Mesenchymal stem cell (in vitro differentiated cells and primary cell): ENCODE results near the gene LTK.
"Not testable (repeated sequence)": the region's sequence is repeated elsewhere in the genome, so short reads cannot be mapped to it uniquely, and the experiment has no call there.

Experiments
- DNase-seq: peaks from one replicate; pipeline ENCODE4 v3.0.0-alpha.2; 2013
- H2AFZ ChIP-seq: one replicate; pipeline ENCODE4 v1.6.1; 2013; ENCODE audit warnings: low read depth, mild to moderate bottlenecking, control low read depth, inconsistent platforms, low read length, moderate library complexity
- H2AK5ac ChIP-seq: 2 replicates; pipeline ENCODE4 v1.6.1; 2013; ENCODE audit warnings: low read length, moderate library complexity, mild to moderate bottlenecking, inconsistent platforms; ENCODE audit not compliant: severe bottlenecking
- H2BK120ac ChIP-seq: one replicate; pipeline ENCODE4 v1.6.1; 2013; ENCODE audit warnings: low read depth, mild to moderate bottlenecking, inconsistent platforms, low read length, moderate library complexity
- H2BK12ac ChIP-seq, 2 experiments: one replicate each; pipeline ENCODE4 v1.6.1; 2013; ENCODE audit warnings: inconsistent platforms in 2 of 2, low read length in 2 of 2, mild to moderate bottlenecking in 2 of 2, moderate library complexity in 2 of 2, control low read depth in 1 of 2
- H2BK15ac ChIP-seq: one replicate; pipeline ENCODE4 v1.6.1; 2013; ENCODE audit warnings: mild to moderate bottlenecking, low read depth, inconsistent platforms; ENCODE audit not compliant: poor library complexity, severe bottlenecking
- H2BK5ac ChIP-seq: 2 replicates; pipeline ENCODE4 v1.6.1; 2013; ENCODE audit warnings: low read depth, mild to moderate bottlenecking, low read length, control low read depth, inconsistent platforms; ENCODE audit not compliant: poor library complexity, severe bottlenecking
- H3K14ac ChIP-seq, 2 experiments: one replicate each; pipeline ENCODE4 v1.6.1; 2013; ENCODE audit warnings: inconsistent platforms in 2 of 2, low read length in 2 of 2, control low read depth in 1 of 2, mild to moderate bottlenecking in 1 of 2, moderate library complexity in 1 of 2
- H3K18ac ChIP-seq, 2 experiments: one replicate each; pipeline ENCODE4 v1.6.1; 2013; ENCODE audit warnings: inconsistent platforms in 2 of 2, low read length in 2 of 2, control low read depth in 1 of 2, low read depth in 1 of 2, mild to moderate bottlenecking in 1 of 2
- H3K23ac ChIP-seq, 2 experiments: one replicate each; pipeline ENCODE4 v1.6.1; 2013; ENCODE audit warnings: inconsistent platforms in 2 of 2, low read length in 2 of 2, mild to moderate bottlenecking in 2 of 2, moderate library complexity in 2 of 2, control low read depth in 1 of 2
- H3K27ac ChIP-seq: 2 replicates; pipeline ENCODE4 v1.5.1; 2013; ENCODE audit warnings: mild to moderate bottlenecking, moderate library complexity, low read length, control low read depth, inconsistent platforms; ENCODE audit not compliant: poor library complexity, severe bottlenecking
- H3K27me3 ChIP-seq, 2 experiments: 2 replicates each; pipeline versions ENCODE4 v1.6.1 to v1.7.0; 2013; ENCODE audit warnings: low read length in 2 of 2, mild to moderate bottlenecking in 2 of 2, moderate library complexity in 2 of 2, control low read depth in 1 of 2, inconsistent platforms in 1 of 2; ENCODE audit not compliant: control insufficient read depth in 1 of 2, insufficient read depth in 1 of 2
- H3K36me3 ChIP-seq, 2 experiments: 2 replicates each; pipeline versions ENCODE4 v1.6.1 to v1.7.0; 2013; ENCODE audit warnings: low read length in 2 of 2, control low read depth in 1 of 2, inconsistent platforms in 1 of 2, low read depth in 1 of 2, mild to moderate bottlenecking in 1 of 2; ENCODE audit not compliant: insufficient read depth in 2 of 2, control insufficient read depth in 1 of 2
- H3K4ac ChIP-seq, 2 experiments: one replicate each; pipeline ENCODE4 v1.6.1; 2013; ENCODE audit warnings: inconsistent platforms in 2 of 2, low read length in 2 of 2, mild to moderate bottlenecking in 2 of 2, moderate library complexity in 2 of 2, control low read depth in 1 of 2, low read depth in 1 of 2
- H3K4me1 ChIP-seq: 2 replicates; pipeline ENCODE4 v1.6.1; 2013; ENCODE audit warnings: low read depth, low read length, control low read depth; ENCODE audit not compliant: control insufficient read depth, insufficient read depth
- H3K4me2 ChIP-seq: 2 replicates; pipeline ENCODE4 v1.6.1; 2013; ENCODE audit warnings: low read length, mild to moderate bottlenecking, inconsistent platforms; ENCODE audit not compliant: poor library complexity, severe bottlenecking
- H3K4me3 ChIP-seq, 2 experiments: 2 replicates each; pipeline versions ENCODE4 v1.5.1 to v1.7.0; 2013; ENCODE audit warnings: low read length in 2 of 2, mild to moderate bottlenecking in 2 of 2, control low read depth in 1 of 2, low read depth in 1 of 2; ENCODE audit not compliant: insufficient read depth in 1 of 2
- H3K79me1 ChIP-seq: replicated peaks from 2 replicates; pipeline ENCODE4 v1.6.1; 2013; ENCODE audit warnings: mild to moderate bottlenecking, control low read depth, low read length, inconsistent platforms; ENCODE audit not compliant: poor library complexity, severe bottlenecking
- H3K9ac ChIP-seq: 2 replicates; pipeline ENCODE4 v1.7.0; 2013; ENCODE audit warnings: mild to moderate bottlenecking, low read length, moderate library complexity
- H3K9me3 ChIP-seq: 2 replicates; pipeline ENCODE4 v1.7.0; 2013; ENCODE audit warnings: mild to moderate bottlenecking, low read length; ENCODE audit not compliant: control insufficient read depth
- H4K8ac ChIP-seq: one replicate; pipeline ENCODE4 v1.6.1; 2013; ENCODE audit warnings: inconsistent platforms, mild to moderate bottlenecking, low read length, moderate library complexity
- H4K91ac ChIP-seq: one replicate; pipeline ENCODE4 v1.6.1; 2013; ENCODE audit warnings: mild to moderate bottlenecking, low read length, inconsistent platforms
- WGBS: methylation state at CpG from one replicate; pipeline ENCODE4 v1.1.7; 2013; ENCODE audit warnings: mixed read lengths; 5-methylcytosine and 5-hydroxymethylcytosine counted together

LTK gene

GRCh38 chr15:41474436-41474835 lies 39.2 kb downstream of the LTK start:
- no peak overlapping the region for H2BK15ac ChIP-seq
- H3K9me3 ChIP-seq: no peaks in the 10 kb centered on the region
- H2BK12ac ChIP-seq: no peak overlapping the region
- no peak overlapping the region for H4K91ac ChIP-seq
- no peak overlapping the region for H3K27ac ChIP-seq
- H3K36me3 ChIP-seq: peaks cover 51 to 82% of the 10 kb centered on the region in 2 experiments
- no peak overlapping the region for H3K18ac ChIP-seq
- no peak overlapping the region for H3K14ac ChIP-seq
- H2BK120ac ChIP-seq: no peak overlapping the region
- H4K8ac ChIP-seq: no peak overlapping the region
- peaks cover 11% of the 10 kb centered on the region for H3K4me1 ChIP-seq
- 94% methylated on average over 8 of the region's 8 CpGs for WGBS
- H3K4me3 ChIP-seq: no peak overlapping the region
- no peak overlapping the region for H3K4ac ChIP-seq
- H3K4me2 ChIP-seq: no peak overlapping the region
- no peak overlapping the region for H2BK5ac ChIP-seq
- no peak overlapping the region for H2AK5ac ChIP-seq
- H3K9ac ChIP-seq: no peak overlapping the region
- DNase-seq: no peak
- H2AFZ ChIP-seq: no peak overlapping the region
- H3K27me3 ChIP-seq: no peaks in the 10 kb centered on the region
- peaks cover 8% of the 10 kb centered on the region for H3K79me1 ChIP-seq
- H3K23ac ChIP-seq: no peak overlapping the region

- Histone ChIP-seq H3K4me1 (peaks cover 12% of the 10 kb centered on the region), H3K23ac (no peak overlapping the region), H3K4ac (no peak overlapping the region), H2BK120ac (no peak overlapping the region), H3K36me3 (peaks cover 48 to 82% of the 10 kb centered on the region in 2 experiments), H3K79me1 (peaks cover 5% of the 10 kb centered on the region), H3K9ac (no peak overlapping the region), H3K27ac (no peak overlapping the region), H3K14ac (no peak overlapping the region), H3K9me3 (no peaks in the 10 kb centered on the region), H2BK12ac (no peak overlapping the region), H3K27me3 (no peaks in the 10 kb centered on the region), H2BK15ac (no peak overlapping the region), H4K91ac (no peak overlapping the region), H2AK5ac (no peak overlapping the region), H2AFZ (no peak overlapping the region), H3K18ac (no peak overlapping the region), H3K4me3 (no peak overlapping the region), H2BK5ac (no peak overlapping the region), H3K4me2 (no peak overlapping the region), H4K8ac (no peak overlapping the region)
- no peak for DNase-seq
- 97% methylated on average over 11 of the region's 11 CpGs for WGBS
These were observed 40.2 kb downstream of the LTK start for GRCh38 chr15:41473418-41473817.

GRCh38 chr15:41469644-41470043 lies 44.0 kb downstream of the LTK start:
- H4K8ac ChIP-seq, H2BK5ac ChIP-seq, H3K27me3 ChIP-seq, H3K4me1 ChIP-seq, H3K18ac ChIP-seq, H3K4ac ChIP-seq, DNase-seq, H2AFZ ChIP-seq, H3K4me3 ChIP-seq, H3K9ac ChIP-seq, H3K9me3 ChIP-seq, H4K91ac ChIP-seq, H2AK5ac ChIP-seq, H3K27ac ChIP-seq, H3K4me2 ChIP-seq, H2BK12ac ChIP-seq, H3K23ac ChIP-seq, H2BK15ac ChIP-seq, H3K14ac ChIP-seq, H2BK120ac ChIP-seq: not testable (repeated sequence)
- Histone ChIP-seq H3K79me1 (peaks cover 11% of the 10 kb centered on the region), H3K36me3 (peaks cover 46 to 77% of the 10 kb centered on the region in 2 experiments)
- WGBS: 97% methylated on average over 2 of the region's 6 CpGs

GRCh38 chr15:41466711-41467110 lies 46.9 kb downstream of the LTK start:
- H2BK5ac ChIP-seq: no peak overlapping the region
- no peak overlapping the region for H3K18ac ChIP-seq
- H2AFZ ChIP-seq: no peak overlapping the region
- no peak overlapping the region for H2BK12ac ChIP-seq
- no peak overlapping the region for H3K4me2 ChIP-seq
- no peaks in the 10 kb centered on the region for H3K27me3 ChIP-seq
- H3K9me3 ChIP-seq: no peaks in the 10 kb centered on the region
- peaks cover 25% of the 10 kb centered on the region for H3K79me1 ChIP-seq
- no peak overlapping the region for H4K91ac ChIP-seq
- no peak for DNase-seq
- no peak overlapping the region for H3K4me3 ChIP-seq
- no peak overlapping the region for H2BK120ac ChIP-seq
- peaks cover 1% of the 10 kb centered on the region for H3K4me1 ChIP-seq
- H3K23ac ChIP-seq: no peak overlapping the region
- H3K27ac ChIP-seq: no peak overlapping the region
- no peak overlapping the region for H2BK15ac ChIP-seq
- no peak overlapping the region for H3K14ac ChIP-seq
- H3K4ac ChIP-seq: no peak overlapping the region
- 89% methylated on average over 3 of the region's 3 CpGs for WGBS
- H3K9ac ChIP-seq: no peak overlapping the region
- H4K8ac ChIP-seq: no peak overlapping the region
- peaks cover 33 to 79% of the 10 kb centered on the region in 2 experiments for H3K36me3 ChIP-seq
- no peak overlapping the region for H2AK5ac ChIP-seq
